ENCODE data around the gene PSMB9.

Gene PSMB9

DNA sequence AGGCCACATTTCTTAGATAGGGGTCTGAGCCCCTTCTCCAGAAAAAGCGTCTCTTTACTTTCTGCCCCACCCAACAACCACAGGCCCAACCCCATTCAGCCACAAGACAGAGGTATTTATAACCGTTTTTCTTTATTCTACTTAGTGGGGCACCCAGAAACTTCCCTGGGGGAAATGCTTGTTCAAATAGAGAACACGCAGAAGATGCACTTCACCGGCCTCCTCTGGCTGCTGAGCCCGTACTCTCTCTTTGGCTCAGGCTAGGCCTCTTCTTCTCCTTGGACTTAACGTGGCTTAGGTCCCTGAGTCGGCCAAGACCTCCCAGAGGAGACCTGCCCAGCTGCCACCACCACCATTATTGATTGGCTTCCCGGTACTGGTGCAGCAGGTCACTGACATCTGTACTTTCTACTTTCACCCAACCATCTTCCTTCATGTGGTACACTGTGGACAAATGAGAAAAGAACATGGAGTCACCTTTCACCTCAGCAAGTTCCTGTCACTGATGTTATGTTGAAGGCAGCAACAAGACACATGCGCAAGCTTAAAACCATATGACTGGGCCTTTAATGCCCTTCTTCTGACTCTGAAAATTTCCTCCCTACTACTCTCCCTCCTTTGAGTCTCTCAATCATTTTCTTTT lies 13.3 kb upstream of the PSMB9 start:
- DNase-seq: no peak

DNA sequence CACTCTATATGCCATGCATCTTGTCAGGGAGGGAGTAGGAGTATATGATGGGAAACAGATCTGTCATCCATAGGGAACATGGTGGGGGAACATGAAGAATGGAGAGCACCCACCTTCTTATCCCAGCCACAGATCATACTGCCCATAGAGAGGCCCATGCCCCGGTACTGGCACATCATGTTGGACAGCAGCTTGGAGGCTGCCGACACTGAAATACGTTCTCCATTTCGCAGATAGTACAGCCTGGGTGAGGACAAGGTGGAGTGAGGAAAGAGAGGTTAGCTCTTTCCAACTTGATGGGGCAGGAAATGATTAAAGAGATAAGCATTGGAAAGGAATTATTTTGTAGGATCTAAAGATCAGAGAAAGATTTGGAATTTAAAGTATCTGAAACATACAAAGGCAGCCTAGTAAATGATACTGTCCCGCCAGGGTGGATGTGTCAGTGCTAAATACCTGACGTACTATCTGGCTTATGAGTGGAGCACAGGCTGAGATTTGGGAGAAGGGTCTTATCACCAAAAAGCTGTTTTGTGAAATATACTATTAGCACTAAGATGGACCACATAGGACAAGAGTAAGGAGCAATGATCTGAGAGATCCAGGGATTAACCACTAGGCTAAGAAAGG lies 11.9 kb upstream of the PSMB9 start:
- no peak for DNase-seq

- DNase-seq: no peak
These were observed 11.3 kb upstream of the PSMB9 start for GRCh38 chr6:32842690-32843089.

GRCh38 chr6:32843331-32843978 lies 10.5 kb upstream of the PSMB9 start:
- DNase-seq: no peak

- DNase-seq: peak; percentile 97
These were observed 9.8 kb upstream of the PSMB9 start, which contains the start of gene PSMB8 for GRCh38 chr6:32843979-32844838. TSS of gene PSMB8 (minus strand) at chr6:32844047. CDS start at chr6:32843996, 51 bp downstream.

- no peak for DNase-seq
These were observed 9.1 kb upstream of the PSMB9 start for GRCh38 chr6:32844839-32845383.

GRCh38 chr6:32845384-32845884 lies 8.6 kb upstream of the PSMB9 start:
- no peak for DNase-seq

- DNase-seq: no peak
These were observed 7.0 kb upstream of the PSMB9 start for GRCh38 chr6:32847004-32847403.

DNA sequence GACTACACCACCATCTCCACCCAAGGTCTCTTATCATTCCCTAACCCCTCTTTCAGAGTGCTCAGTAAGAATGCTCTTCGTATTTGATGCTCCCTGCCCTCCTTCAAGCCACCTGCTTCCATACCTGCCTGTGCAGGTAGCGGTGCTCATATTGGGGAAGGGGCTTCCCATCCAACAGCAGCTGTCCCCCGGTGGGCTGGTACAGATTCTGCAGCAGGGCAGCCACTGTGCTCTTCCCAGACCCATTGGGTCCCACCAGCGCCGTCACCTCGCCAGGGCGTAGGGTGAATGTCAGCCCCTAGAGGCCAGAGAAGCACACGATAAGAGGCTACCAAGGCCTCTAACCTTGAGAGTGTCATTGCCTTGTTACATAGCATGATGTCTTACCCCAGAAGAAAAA lies 6.2 kb upstream of the PSMB9 start:
- no peak for DNase-seq

DNA sequence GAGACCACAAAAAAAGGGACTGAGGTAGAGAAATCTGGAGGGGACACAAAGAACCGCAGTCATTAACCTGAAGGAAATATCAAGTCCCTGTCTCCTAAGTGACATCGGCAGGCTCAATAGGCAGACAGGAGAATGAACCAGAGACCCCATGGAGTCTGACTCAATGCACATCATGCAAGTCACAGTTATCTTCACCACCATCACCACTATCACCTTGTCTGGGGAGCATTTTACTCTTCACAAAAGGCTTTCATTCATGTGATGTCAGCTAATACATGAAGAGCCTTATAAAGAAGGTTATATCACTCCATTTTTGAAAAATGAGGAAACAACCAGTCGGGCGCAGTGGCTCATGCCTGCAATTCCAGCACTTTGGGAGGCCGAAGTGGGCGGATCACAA lies 4.9 kb upstream of the PSMB9 start:
- no peak for DNase-seq

DNA sequence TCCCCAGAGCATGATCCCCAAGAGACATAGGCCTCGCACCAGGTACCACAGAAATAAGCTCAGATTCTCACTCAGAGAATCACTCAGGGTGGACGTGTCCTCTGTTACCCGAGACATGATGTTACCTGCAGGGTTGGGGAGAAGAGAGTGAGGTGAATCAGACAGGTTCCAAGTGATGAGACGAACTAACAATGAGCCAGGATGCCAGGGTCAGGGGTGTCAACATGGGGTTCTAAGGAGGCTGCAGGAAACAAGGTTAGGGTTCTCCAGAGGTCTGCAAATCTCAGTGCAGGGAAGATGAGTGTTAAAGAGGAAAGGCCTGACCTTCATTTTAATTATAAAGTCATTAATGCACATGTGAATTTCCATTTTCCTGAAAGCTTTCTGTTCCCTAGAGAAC lies 3.0 kb upstream of the PSMB9 start:
- no peak for DNase-seq

DNA sequence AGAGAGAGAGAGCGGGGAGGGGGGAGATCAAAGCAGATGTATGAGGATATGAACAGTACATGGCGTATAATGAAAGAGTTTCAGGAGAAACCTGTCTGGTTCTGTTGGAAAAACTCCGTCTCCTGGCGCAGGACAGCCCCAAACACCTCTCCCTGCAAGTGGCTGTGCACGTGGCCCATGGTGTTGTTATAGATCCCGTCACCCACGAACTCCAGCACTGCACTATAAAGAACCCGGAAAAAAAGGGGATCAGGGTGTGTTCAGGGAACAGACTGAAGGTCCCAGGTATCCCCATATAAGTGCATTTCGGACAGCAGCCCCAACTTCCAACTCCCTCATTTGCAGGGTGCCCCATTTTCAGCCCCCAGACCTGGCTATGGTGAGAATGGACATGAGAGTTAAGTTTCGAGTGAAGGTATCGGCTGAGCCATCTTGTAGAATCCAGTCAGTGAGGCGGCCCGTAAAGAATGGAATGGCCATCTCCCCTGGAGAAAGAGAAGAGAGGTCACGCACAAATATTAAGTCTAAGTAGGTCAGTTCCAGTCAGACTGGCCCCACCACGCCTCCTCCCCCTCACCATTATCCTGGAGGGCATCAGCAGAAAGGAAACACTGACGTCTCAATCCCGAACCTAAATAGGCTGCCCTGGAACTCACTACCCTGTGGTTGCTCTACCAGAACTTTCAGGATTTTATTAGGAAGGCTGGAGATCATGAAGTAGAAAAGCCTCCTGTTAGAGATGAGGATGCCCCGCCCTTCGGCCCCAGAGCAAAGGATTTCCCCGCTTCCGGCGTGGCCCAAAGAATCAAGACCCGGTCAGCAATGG lies 1.8 kb upstream of the PSMB9 start:
- no peak for DNase-seq

DNA sequence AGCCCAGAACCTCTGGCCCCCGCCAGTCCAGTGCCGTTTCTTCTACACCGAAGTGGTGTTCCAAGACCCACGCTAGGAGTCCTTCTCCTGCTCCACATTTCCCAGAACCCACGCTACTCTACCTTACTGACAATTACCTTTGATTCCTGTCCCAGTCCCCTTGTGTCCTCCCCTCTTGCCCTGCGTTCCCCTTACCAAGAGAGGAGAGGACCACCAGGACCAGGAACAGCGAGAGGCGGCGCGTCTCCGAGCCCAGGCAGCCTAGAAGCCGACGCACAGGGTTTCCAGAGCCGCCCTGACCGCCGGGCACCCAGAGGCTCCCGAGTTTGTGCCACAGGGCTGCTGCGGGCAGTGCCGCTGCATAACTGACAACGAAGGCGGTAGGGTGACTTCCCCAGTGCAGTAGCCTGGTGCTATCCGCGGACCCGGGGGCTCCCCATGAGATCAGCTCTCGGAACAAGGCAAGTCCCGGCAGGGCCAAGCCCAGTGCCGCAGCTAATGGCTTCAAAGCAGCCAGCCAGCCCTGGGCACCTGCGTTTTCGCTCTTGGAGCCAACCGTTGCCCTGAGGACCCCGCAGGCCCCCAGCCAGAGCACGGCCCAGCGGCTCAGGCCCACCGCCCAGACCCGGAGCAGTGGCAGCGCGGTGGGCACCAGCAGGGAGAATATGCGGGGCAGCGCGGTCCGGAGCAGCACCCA lies 1.0 kb upstream of the PSMB9 start:
- peak; percentile 66 for DNase-seq

- DNase-seq: no peak
These were observed 585 bp downstream of the PSMB9 start for GRCh38 chr6:32854376-32855178.

DNA sequence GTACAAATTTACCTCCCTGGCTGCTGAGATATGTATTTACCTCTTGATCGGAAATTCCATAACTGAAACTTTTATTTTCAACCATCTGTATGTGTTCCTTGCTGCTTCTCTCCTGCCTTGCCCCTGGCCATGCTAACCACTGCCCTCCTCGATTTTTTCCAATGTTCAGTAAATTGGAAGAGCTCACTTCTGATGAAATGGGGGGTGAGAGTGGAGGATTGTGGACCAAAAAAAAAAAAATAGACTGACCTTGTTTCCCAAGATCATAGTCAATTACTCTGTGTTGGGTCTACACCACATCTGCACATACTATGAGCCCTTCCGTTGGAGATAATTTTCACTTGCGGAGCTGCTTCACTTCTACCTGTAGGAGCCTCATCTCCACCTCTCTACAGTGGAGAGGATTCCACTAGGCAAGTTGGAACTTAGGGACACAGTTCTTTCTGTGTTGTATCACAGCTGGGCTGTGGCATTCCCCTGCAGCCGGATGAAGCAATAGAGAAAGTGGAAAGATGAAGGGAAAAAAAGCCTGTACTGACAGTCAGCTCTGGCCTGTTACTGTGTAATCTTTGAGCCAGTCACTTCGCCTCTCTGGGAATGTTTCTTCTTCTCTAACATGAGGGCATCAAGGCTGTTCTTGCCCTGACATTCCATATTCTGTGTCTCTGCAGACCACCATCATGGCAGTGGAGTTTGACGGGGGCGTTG lies 1.6 kb downstream of the PSMB9 start:
- no peak for DNase-seq

DNA sequence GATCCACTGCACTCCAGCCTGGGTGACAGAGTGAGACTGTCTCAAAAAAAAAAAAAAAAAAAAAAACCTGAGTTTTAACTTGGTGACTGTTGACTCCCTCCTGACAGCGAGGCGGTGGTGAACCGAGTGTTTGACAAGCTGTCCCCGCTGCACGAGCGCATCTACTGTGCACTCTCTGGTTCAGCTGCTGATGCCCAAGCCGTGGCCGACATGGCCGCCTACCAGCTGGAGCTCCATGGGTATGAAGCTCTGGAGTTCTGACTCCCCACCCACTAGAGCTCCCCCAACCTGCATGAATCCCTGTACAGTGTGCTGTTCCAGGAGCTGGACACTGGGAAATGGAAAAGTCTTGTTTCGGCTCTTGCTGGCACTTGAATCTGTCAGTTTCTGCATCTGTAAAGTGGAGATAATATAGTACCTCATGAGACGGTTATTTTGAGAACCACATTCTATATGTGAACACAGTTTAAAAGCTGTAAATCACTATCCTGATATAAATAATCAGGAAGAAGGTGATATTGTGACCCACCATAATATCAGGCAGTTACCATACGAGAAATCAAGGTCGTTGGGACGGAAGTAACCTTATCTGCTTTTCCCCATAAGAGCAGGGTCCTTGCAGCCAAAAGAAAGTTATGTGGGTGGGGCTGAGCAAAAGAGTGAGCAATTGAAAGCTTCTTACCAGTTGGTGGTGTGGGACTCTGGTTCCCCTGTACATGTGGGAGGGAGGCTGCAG lies 3.3 kb downstream of the PSMB9 start:
- no peak for DNase-seq

DNA sequence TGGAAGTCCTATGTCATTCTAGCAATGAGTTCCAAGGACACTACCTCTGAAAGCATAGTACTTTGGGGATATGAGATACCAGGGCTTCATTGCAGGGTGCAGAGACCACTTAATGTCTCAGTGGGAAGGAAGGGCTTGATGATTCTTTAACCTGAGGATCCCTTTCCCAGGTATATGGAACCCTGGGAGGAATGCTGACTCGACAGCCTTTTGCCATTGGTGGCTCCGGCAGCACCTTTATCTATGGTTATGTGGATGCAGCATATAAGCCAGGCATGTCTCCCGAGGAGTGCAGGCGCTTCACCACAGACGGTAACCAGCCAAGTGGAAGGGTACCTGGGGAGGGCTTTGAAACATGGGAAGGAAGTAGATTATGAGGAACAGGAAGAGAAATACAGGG lies 4.2 kb downstream of the PSMB9 start:
- no peak for DNase-seq

GRCh38 chr6:32860674-32861073 lies 6.7 kb downstream of the PSMB9 start:
- no peak for DNase-seq

- DNase-seq: no peak
These were observed 8.7 kb downstream of the PSMB9 start for GRCh38 chr6:32862725-32863124.

All from islet precursor cell (in vitro differentiated cells).